Lower leg skin (tissue), 4 donors: ENCODE results near the gene RAB40B. TPM values are rescaled to one million over a fixed set of nuclear protein-coding genes. Genes with fewer than 3 reads are reported as not detected.

Source experiments
- DNase-seq, 2 donors: peaks; one replicate each; pipeline ENCODE4 v3.0.0-alpha.2; 2019; ENCODE audit warnings: low spot score in 2 of 2
- H3K4me3 ChIP-seq: fragments of 200-600 bp; sonication (generic); 2 replicates; pipeline ENCODE4 v1.5.1; 2017; ENCODE audit warnings: mild to moderate bottlenecking, low read depth; ENCODE audit not compliant: poor library complexity, severe bottlenecking
- CTCF ChIP-seq, 3 donors: fragments of 450-650 bp; IDR thresholded peaks; one replicate each; pipeline ENCODE4 v1.5.1; 2016; ENCODE audit warnings: antibody characterized with exemption in 3 of 3, mild to moderate bottlenecking in 3 of 3, moderate library complexity in 2 of 3
- POLR2A ChIP-seq, 2 donors: fragments of 450-650 bp; IDR thresholded peaks; one replicate each; pipeline ENCODE4 v1.6.1; 2016 to 2017; ENCODE audit warnings: antibody characterized with exemption in 2 of 2, mild to moderate bottlenecking in 1 of 2, moderate library complexity in 1 of 2
- WGBS, 2 donors: methylation state at CpG; one replicate each; pipeline ENCODE4 v1.1.5; 2018; 5-methylcytosine and 5-hydroxymethylcytosine counted together
- intact Hi-C: fragments of 100-400 bp; cut with DNase I; formaldehyde crosslinking; loops from one replicate; pipeline ENCODE4 v1.15.0; 2023; ENCODE audit warnings: low total_unique reads
- total RNA-seq, 4 donors: library from RNA; depleted of rRNA; stranded (reverse); fragments of >200 nt; gene quantifications; one replicate each; pipeline ENCODE4 v1.1.0, GENCODE V29; 2016

The RAB40B gene
- total RNA-seq, 4 donors from 2014 or later, result 17.4 to 51.2 (median 27.0) TPM

GRCh38 chr17:82678265-82678891, 20.1 kb downstream of the RAB40B start:
- H3K4me3 ChIP-seq, result no peak overlapping the region
- TF ChIP-seq POLR2A (IDR thresholded peaks at IDR 0.05), result no peak
- TF ChIP-seq CTCF (IDR thresholded peaks at IDR 0.05), result no peak
- DNase-seq, result no peak
- intact Hi-C loops, result no loop called here
- 90 to 91% methylated on average over 14 of the region's 14 CpGs for WGBS, 2 donors

DNA sequence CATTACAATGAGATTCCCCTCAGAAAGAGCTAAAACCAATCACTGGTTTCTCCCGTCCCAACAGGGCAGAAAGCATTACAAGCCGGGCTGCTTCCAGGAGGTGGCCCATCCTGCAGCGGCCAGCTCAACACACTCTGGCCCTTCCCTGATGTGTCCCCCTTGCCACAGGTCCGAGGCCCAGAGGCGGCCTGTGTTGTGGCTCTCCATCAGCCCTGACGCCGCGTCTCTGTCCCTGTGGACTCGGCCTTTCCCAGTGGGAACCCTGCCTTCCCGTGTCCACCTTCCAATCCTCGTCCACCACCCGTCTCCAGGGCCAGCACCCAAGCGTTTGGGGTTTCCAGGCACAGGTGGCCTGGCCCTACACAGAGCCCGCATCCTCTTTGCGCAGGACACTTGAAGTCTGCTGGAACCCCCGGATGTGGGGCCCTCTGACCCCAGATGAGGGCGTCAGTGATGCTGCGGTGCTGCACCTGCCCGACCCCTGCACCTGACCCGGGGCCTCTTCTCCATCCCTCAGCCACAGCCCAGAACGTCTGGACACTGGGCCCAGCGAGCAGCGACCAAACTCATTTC, 21.1 kb downstream of the RAB40B start:
- WGBS, 2 donors, result 90% methylated on average over 23 of the region's 23 CpGs
- no peak overlapping the region for H3K4me3 ChIP-seq
- intact Hi-C loops, result no loop called here
- DNase-seq, result no peak
- TF ChIP-seq POLR2A (IDR thresholded peaks at IDR 0.05) (no peak), CTCF (IDR thresholded peaks at IDR 0.05) (no peak)

DNA sequence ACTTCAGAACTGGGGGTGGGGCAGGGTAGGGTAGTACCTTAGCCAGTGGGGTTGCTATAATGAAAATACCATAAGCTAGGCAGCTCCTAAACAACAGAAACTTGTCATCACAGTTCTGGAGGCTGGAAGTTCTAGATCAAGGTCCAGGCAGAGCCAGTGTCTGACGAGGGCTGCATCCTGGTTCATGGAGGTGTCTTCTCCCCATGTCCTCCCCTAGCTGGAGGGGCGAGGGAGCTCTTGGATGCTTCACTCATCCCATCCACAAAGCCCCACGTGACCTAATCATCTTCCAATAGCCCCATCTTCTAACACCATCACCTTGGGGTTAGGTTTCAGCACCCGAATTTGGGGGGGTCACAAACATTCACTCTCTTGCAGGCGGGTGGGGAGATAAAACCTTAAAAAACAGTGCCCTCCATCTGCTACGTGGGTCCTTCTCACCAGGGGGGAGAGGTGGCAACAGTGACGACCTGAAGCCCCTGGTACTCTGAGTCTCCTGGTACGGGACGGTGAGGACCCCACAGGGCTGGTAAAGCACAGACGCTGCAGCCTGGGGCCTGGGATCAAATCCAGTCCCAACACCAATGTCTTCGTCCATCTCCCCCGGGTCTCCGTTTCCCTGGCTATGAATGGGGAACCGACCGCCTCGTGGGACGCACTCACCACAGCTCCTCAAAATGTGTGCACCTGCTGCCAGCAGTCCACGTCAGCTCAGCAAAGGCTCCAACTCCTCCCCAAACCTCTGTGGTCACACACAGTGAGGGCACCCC, 22.8 kb downstream of the RAB40B start:
- no peak for DNase-seq
- no peak overlapping the region for H3K4me3 ChIP-seq
- 85 to 89% methylated on average over 18 of the region's 18 CpGs for WGBS, 2 donors
- TF ChIP-seq POLR2A (IDR thresholded peaks at IDR 0.05) (no peak), CTCF (IDR thresholded peaks at IDR 0.05) (no peak)
- intact Hi-C loops, result no loop called here

DNA sequence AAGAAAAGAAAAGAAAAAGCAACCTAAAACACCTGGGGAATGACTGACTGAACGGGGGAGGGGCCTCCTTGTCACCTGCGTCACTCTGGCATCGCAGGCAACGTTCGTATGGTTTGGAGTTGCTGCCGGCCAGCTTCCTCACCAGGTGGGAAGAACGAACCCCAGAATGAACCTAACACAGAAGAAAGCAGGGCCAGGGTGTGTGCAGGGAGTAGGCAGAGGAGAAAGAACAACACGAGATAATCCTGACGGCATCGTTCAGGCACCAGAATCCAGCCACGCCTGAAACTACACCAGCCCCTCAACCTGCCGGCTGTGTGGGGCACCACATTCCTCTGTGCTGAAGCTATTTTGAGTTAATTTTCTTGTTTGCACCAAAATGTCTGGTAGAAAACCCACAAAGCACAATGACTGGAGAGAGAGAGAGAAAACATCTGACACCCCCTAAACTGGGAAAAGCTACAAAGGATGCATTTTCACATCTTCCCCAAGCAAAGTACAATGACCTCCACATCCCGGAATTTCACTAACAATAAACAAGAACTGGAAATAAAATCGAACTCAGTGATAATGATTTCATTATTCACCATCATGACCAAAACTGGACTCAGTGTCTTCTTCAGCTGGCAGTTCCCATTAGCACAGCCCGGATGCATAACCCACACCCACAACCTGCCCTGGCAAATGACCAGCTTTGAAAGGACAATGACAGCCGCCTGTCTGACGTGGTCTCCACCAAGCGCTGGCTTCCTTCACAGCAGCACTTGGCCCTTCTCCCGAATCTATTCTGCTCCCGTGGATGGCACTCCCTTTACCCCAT, 23.6 kb downstream of the RAB40B start:
- TF ChIP-seq CTCF (IDR thresholded peaks at IDR 0.05), result no peak
- TF ChIP-seq POLR2A (IDR thresholded peaks at IDR 0.05), result no peak
- H3K4me3 ChIP-seq, result no peak overlapping the region
- no peak for DNase-seq
- 79 to 80% methylated on average over 20 of the region's 20 CpGs for WGBS, 2 donors
- intact Hi-C loops, result no loop called here

DNA sequence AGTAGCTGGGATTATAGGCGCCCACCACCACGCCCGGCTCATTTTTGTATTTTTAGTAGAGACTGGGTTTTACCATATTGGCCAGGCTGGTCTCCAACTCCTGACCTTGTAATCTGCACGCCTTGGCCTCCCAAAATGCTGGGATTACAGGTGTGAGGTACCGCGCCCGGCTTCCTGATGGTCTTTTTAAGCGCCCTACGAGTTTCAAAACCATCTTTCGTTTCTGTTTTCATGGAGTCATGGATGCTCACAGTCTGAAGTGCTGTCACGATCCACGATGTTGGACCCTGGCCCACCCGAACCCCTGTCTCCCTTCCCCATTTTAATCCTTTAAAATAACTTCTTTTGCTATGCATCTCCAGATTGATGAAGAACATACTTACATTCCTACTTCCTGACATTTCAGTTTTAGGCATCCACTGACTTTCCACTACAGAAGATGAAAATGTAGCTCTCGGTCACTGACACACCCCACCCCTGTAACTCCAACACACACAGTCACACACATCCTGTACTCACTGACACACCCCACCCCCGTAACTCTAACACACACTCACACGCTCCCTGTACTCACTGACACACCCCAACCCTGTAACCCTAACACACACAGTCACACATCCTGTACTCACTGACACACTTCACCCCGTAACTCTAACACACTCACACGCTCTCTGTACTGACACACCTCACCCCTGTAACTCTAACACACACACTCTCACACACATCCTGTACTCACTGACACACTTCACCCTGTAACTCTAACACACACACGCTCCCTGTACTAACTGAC, 27.6 kb downstream of the RAB40B start:
- intact Hi-C loops, result no loop called here
- no peak for DNase-seq
- H3K4me3 ChIP-seq, result no peak overlapping the region
- no peak for TF ChIP-seq CTCF (IDR thresholded peaks at IDR 0.05)
- WGBS, 2 donors, result 90 to 94% methylated on average over 19 of the region's 19 CpGs
